HCT116 (cell line): ENCODE results near the gene C10orf90. TPM values are rescaled to one million over a fixed set of nuclear protein-coding genes. Genes with fewer than 3 reads are reported as not detected.

Experiments used
- ATAC-seq: fragments of 200-7000 bp; cut with Tn5 transposase; 2 replicates; pipeline ENCODE4 v1.9.1; 2020; ENCODE audit warnings: mild to moderate bottlenecking, moderate library complexity
- BruUV-seq: library from RNA; stranded (reverse); fragments of 400-500 nt; replicated peaks from 2 replicates; lab custom pipeline; 2021; lab: Mats Ljungman, UMichigan
- CTCF ChIA-PET: fragments of 300-600 bp; sonication (Branson Sonifier 250); formaldehyde crosslinking; loops from one replicate; lab custom pipeline; 2021; ENCODE audit warnings: antibody characterized with exemption; lab: Charles Lee
- POLR2A ChIA-PET: fragments of 300-600, 350-600 bp; sonication (Branson Sonifier 250); formaldehyde crosslinking; loops from one replicate; lab custom pipeline; 2021; ENCODE audit warnings: antibody characterized with exemption; lab: Charles Lee
- RAD21 ChIA-PET, 2 experiments: fragments of 300-600 bp; sonication (Branson Sonifier 250); formaldehyde crosslinking; loops; one replicate each; lab custom pipeline; 2023; ENCODE audit warnings: low total read pairs in 2 of 2; ENCODE audit not compliant: uncharacterized antibody in 2 of 2, unreplicated experiment in 2 of 2, low non-redundant PET in 1 of 2; lab: Charles Lee
- DNase-seq: peaks from one replicate; pipeline ENCODE4 v3.0.0-alpha.2; 2010; ENCODE audit warnings: low read depth, low spot score
- H2AFZ ChIP-seq: fragments of 200-600 bp; shearing (Covaris generic), sonication (generic); 2 replicates; pipeline ENCODE4 v1.6.1; 2017; ENCODE audit warnings: low read depth, mixed run types, mixed read lengths, antibody characterized with exemption, low read length; ENCODE audit not compliant: poor library complexity, severe bottlenecking
- H3K27ac ChIP-seq: 2 replicates; pipeline ENCODE4 v1.5.1; 2012; ENCODE audit warnings: low read depth, low read length
- H3K27me3 ChIP-seq: fragments of 200-600 bp; sonication (generic); 2 replicates; pipeline ENCODE4 v1.6.1; 2016; ENCODE audit warnings: mixed run types, low read length, mixed read lengths; ENCODE audit not compliant: insufficient read depth
- H3K36me3 ChIP-seq, 2 experiments: fragments of 200-500 bp in 1 of 2; fragments of 200-600 bp in 1 of 2; sonication (Bioruptor generic) in 1 of 2; sonication (generic) in 1 of 2; 2 replicates each; pipeline versions ENCODE4 v1.5.1 to v1.6.1; 2014 to 2016; ENCODE audit warnings: low read length in 2 of 2, inconsistent platforms in 1 of 2, mixed read lengths in 1 of 2, mixed run types in 1 of 2; ENCODE audit not compliant: insufficient read depth in 2 of 2, control insufficient read depth in 1 of 2
- H3K4me1 ChIP-seq, 2 experiments: fragments of 200-600 bp in 1 of 2; sonication (generic) in 1 of 2; 2 replicates each; pipeline versions ENCODE4 v1.5.1 to v1.6.1; 2012 to 2017; ENCODE audit warnings: low read length in 2 of 2, inconsistent platforms in 1 of 2, mild to moderate bottlenecking in 1 of 2, mixed read lengths in 1 of 2, mixed run types in 1 of 2, moderate library complexity in 1 of 2; ENCODE audit not compliant: insufficient read depth in 2 of 2, control insufficient read depth in 1 of 2
- H3K4me2 ChIP-seq: fragments of 200-600 bp; sonication (generic); 2 replicates; pipeline ENCODE4 v1.6.1; 2017; ENCODE audit warnings: mixed run types, low read length, mixed read lengths
- H3K4me3 ChIP-seq, 2 experiments: fragments of 200-600 bp in 1 of 2; sonication (generic) in 1 of 2; replicated peaks in 1 of 2; 2 replicates each; pipeline ENCODE4 v1.5.1; 2011 to 2016; ENCODE audit warnings: low read length in 2 of 2, control low read depth in 1 of 2, low read depth in 1 of 2, mild to moderate bottlenecking in 1 of 2, mixed read lengths in 1 of 2, mixed run types in 1 of 2
- H3K79me2 ChIP-seq: fragments of 200-600 bp; sonication (generic); 2 replicates; pipeline ENCODE4 v1.6.1; 2017; ENCODE audit warnings: mild to moderate bottlenecking, mixed run types, low read length, moderate library complexity, mixed read lengths; ENCODE audit not compliant: insufficient read depth
- H3K9ac ChIP-seq: fragments of 200-600 bp; sonication (generic); 2 replicates; pipeline ENCODE4 v1.6.1; 2016; ENCODE audit warnings: low read length, mixed read lengths
- H3K9me2 ChIP-seq: fragments of 200-600 bp; sonication (generic), shearing (Covaris generic); 2 replicates; pipeline ENCODE4 v1.6.1; 2017; ENCODE audit warnings: mixed run types, mild to moderate bottlenecking, moderate library complexity; ENCODE audit not compliant: insufficient read depth
- H3K9me3 ChIP-seq, 2 experiments: fragments of 200-500 bp in 1 of 2; fragments of 200-600 bp in 1 of 2; sonication (Bioruptor generic) in 1 of 2; sonication (generic) in 1 of 2; 2 replicates each; pipeline ENCODE4 v1.6.1; 2014 to 2017; ENCODE audit warnings: low read length in 2 of 2, mixed read lengths in 2 of 2, inconsistent platforms in 1 of 2, low read depth in 1 of 2, mild to moderate bottlenecking in 1 of 2, mixed run types in 1 of 2, moderate library complexity in 1 of 2; ENCODE audit not compliant: control insufficient read depth in 1 of 2, insufficient read depth in 1 of 2
- H4K20me1 ChIP-seq: fragments of 200-600 bp; sonication (generic), shearing (Covaris generic); 2 replicates; pipeline ENCODE4 v1.6.1; 2017; ENCODE audit warnings: mixed run types, mild to moderate bottlenecking, moderate library complexity; ENCODE audit not compliant: insufficient read depth
- EGR1 ChIP-seq: IDR thresholded peaks from 2 replicates; pipeline ENCODE4 v1.6.1; 2012; ENCODE audit warnings: low read depth
- EZH2 ChIP-seq: fragments of 200-600 bp; sonication (generic); IDR thresholded peaks from 2 replicates; pipeline ENCODE4 v1.6.1; 2017; ENCODE audit warnings: antibody characterized with exemption, mixed run types
- POLR2A ChIP-seq: IDR thresholded peaks from 2 replicates; pipeline ENCODE4 v1.7.0; 2011; ENCODE audit warnings: borderline replicate concordance; ENCODE audit not compliant: insufficient read depth, insufficient read length; ENCODE audit errors: extremely low read depth
- ZNF274 ChIP-seq: fragments of 200-500 bp; sonication (Bioruptor generic); IDR thresholded peaks from 2 replicates; pipeline ENCODE4 v1.6.1; 2014; ENCODE audit warnings: mild to moderate bottlenecking, low read depth, low read length, inconsistent platforms
- intact Hi-C: fragments of 100-400 bp; cut with micrococcal nuclease; formaldehyde crosslinking; loops from 2 replicates; pipeline ENCODE4 v1.10.0; 2022
- total RNA-seq: library from RNA; stranded (reverse); gene quantifications from one replicate; pipeline ENCODE4 v1.2.1, GENCODE V29; 2021; ENCODE audit not compliant: unreplicated experiment

Gene C10orf90
- total RNA-seq, 1 experiment from 2014 or later: not detected

DNA sequence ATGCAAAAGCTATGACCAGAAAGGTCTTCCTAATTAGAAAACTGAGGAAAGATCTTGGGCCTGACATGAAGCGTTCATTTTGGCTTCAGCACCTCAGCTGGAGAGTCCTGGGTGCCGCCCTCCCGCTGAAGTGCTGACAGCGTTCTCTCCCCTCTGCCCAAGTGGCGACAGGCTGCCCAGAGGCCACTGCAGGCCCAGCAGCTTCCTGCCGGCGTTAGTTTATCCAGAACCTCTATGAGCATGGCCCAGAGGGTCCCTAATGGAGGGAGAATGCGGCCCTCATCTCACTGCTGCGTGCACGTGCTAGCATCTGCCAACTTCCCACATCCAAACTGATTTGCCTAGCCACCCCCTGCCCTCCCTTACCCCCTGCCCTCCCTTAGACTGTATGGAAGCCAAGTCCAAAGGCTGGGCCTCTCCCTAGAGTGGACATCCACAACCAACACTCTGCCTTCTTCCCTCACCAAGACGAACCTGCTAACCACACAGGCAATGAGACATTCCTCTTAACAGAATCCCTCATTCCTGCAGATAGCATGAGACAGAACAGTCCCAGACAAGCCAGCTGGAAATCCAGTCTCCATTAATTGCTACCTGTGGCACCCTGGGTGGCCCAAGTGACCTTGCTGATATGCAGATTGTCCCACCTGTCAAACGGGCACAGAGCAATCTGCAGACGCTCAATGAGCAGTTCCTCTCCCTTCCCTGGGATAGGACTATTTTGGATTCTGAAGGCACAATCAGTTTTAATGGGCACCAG, 108.4 kb downstream of the C10orf90 start:
- no peak overlapping the region for H3K4me2 ChIP-seq
- BruUV-seq: no TSS peak
- no peak overlapping the region for H2AFZ ChIP-seq
- ChIA-PET POLR2A (no interaction called here), RAD21 (no interaction called here), CTCF (no interaction called here)
- intact Hi-C loops: no loop called here
- H3K36me3 ChIP-seq: no peaks in the 10 kb centered on the region
- TF ChIP-seq EGR1 (no peak), POLR2A (no peak)
- H3K27ac ChIP-seq: no peak overlapping the region
- ATAC-seq (no peak), DNase-seq (no peak)
- peaks cover 25% of the 10 kb centered on the region for H3K27me3 ChIP-seq
- no peaks in the 10 kb centered on the region for H3K79me2 ChIP-seq
- no peaks in the 10 kb centered on the region for H3K4me1 ChIP-seq
- H4K20me1 ChIP-seq: no peaks in the 10 kb centered on the region
- H3K9ac ChIP-seq: no peak overlapping the region
- no peaks in the 10 kb centered on the region for H3K9me2 ChIP-seq
- no peak overlapping the region for H3K4me3 ChIP-seq
- no peaks in the 10 kb centered on the region for H3K9me3 ChIP-seq

DNA sequence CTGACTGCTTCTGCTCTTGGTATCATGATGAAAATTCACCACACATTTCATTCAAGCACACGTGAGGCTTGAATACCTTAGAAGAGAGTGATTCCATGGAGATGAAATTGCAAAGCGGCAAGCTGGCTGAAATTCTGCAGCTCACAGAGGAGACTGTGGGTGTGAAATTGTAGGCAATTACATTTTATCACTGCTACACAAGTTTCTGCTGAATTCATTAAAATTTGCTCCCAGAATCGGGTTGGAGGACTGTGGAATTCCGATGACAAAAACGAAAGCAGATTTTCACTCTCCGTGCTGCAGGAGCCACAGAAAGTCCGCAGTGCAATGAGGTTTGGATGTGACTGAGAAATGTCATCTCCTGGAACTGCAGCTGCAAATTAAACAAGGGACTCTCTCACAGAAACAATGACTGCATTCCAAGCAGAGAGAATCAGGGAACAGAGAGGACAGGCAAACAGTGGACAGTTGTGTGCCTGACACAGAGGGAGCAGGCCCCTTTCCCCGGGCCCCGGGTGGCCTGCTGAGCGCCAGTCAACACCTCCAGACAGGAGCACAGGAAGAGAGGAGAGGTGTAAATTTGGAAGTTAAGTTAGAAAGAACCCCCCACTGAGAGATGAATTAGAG, 109.1 kb downstream of the C10orf90 start:
- Histone ChIP-seq H3K27ac (no peak overlapping the region), H3K9ac (no peak overlapping the region), H2AFZ (no peak overlapping the region), H3K4me2 (no peak overlapping the region), H4K20me1 (no peaks in the 10 kb centered on the region), H3K4me1 (no peaks in the 10 kb centered on the region), H3K9me3 (no peaks in the 10 kb centered on the region), H3K36me3 (no peaks in the 10 kb centered on the region), H3K4me3 (no peak overlapping the region), H3K9me2 (no peaks in the 10 kb centered on the region), H3K27me3 (peaks cover 25% of the 10 kb centered on the region), H3K79me2 (no peaks in the 10 kb centered on the region)
- no peak for TF ChIP-seq EGR1
- no peak for TF ChIP-seq ZNF274
- TF ChIP-seq EZH2: no peak
- BruUV-seq: no TSS peak
- DNase-seq (no peak), ATAC-seq (no peak)
- intact Hi-C loops: no loop called here
- ChIA-PET RAD21 (no interaction called here), POLR2A (no interaction called here), CTCF (no interaction called here)
